SH-SY5Y (cell line): ENCODE measurements around the gene SLC40A1.

Source experiments
- GATA2 ChIP-seq: IDR thresholded peaks from 2 replicates; pipeline ENCODE4 v1.6.1; 2011; ENCODE audit warnings: mild to moderate bottlenecking, low read depth, low read length
- GATA3 ChIP-seq: IDR thresholded peaks from 2 replicates; pipeline ENCODE4 v1.6.1; 2011; ENCODE audit warnings: low read depth, mild to moderate bottlenecking, low read length, moderate library complexity

GRCh38 chr2:189542145-189542882 is 38.3 kb downstream of the SLC40A1 start:
- TF ChIP-seq GATA2 (no peak), GATA3 (no peak)
